SK-N-SH (cell line): Measurements from ENCODE around the gene TYMS. TPM values are rescaled to one million over a fixed set of nuclear protein-coding genes. Genes with fewer than 3 reads are reported as not detected.

Experiments used
- CTCF ChIA-PET: fragments of 300-600, 350-600 bp; formaldehyde crosslinking; extraction: SDS; loops from one replicate; lab custom pipeline; 2021; lab: Yijun Ruan, JAX
- POLR2A ChIA-PET: fragments of 350-600 bp; sonication (Branson Sonifier 250); formaldehyde crosslinking; extraction: SDS; loops from one replicate; lab custom pipeline; 2020; ENCODE audit warnings: antibody characterized with exemption, inconsistent platforms; lab: Yijun Ruan, JAX
- DNase-seq: peaks from one replicate; pipeline ENCODE4 v3.0.0; 2012
- H2AFZ ChIP-seq: fragments of 200-600 bp; sonication (generic); 2 replicates; pipeline ENCODE4 v1.8.1; 2016; ENCODE audit warnings: antibody characterized with exemption, mild to moderate bottlenecking, low read depth
- H3F3A ChIP-seq: fragments of 200-600 bp; sonication (generic); replicated peaks from 2 replicates; pipeline ENCODE3; 2016; ENCODE audit warnings: antibody characterized with exemption, mild to moderate bottlenecking; ENCODE audit not compliant: insufficient read depth
- H3K27ac ChIP-seq, 2 experiments: fragments of 200-500 bp in 1 of 2; fragments of 200-600 bp in 1 of 2; sonication (Bioruptor generic) in 1 of 2; sonication (generic), shearing (Covaris generic) in 1 of 2; 2 replicates each; pipeline versions ENCODE4 v1.5.1 to v1.6.1; 2014 to 2016; ENCODE audit warnings: low read depth in 2 of 2, inconsistent platforms in 1 of 2, low read length in 1 of 2, mild to moderate bottlenecking in 1 of 2, mixed read lengths in 1 of 2
- H3K27me3 ChIP-seq: fragments of 200-600 bp; sonication (generic), shearing (Covaris generic); 2 replicates; pipeline ENCODE4 v1.6.1; 2016; ENCODE audit warnings: mixed run types; ENCODE audit not compliant: insufficient read depth
- H3K36me3 ChIP-seq, 2 experiments: fragments of 200-500 bp in 1 of 2; fragments of 200-600 bp in 1 of 2; sonication (Bioruptor generic) in 1 of 2; sonication (generic) in 1 of 2; replicated peaks in 1 of 2; 2 replicates each; pipeline versions ENCODE3 to v1.5.1; 2014 to 2016; ENCODE audit warnings: low read length in 1 of 2, mild to moderate bottlenecking in 1 of 2; ENCODE audit not compliant: insufficient read depth in 2 of 2, control insufficient read depth in 1 of 2
- H3K4me1 ChIP-seq, 2 experiments: fragments of 200-500 bp in 1 of 2; fragments of 200-600 bp in 1 of 2; sonication (Bioruptor generic) in 1 of 2; sonication (generic), shearing (Covaris generic) in 1 of 2; 2 replicates each; pipeline versions ENCODE4 v1.5.1 to v1.6.1; 2014 to 2016; ENCODE audit warnings: low read depth in 1 of 2, low read length in 1 of 2, mixed run types in 1 of 2; ENCODE audit not compliant: insufficient read depth in 2 of 2, control insufficient read depth in 1 of 2
- H3K4me2 ChIP-seq: fragments of 200-600 bp; sonication (generic), shearing (Covaris generic); 2 replicates; pipeline ENCODE4 v1.6.1; 2017; ENCODE audit warnings: mixed run types
- H3K4me3 ChIP-seq, 2 experiments: fragments of 200-500 bp in 1 of 2; fragments of 200-600 bp in 1 of 2; sonication (Bioruptor generic) in 1 of 2; sonication (generic), shearing (Covaris generic) in 1 of 2; 2 replicates each; pipeline versions ENCODE4 v1.5.1 to v1.8.1; 2014 to 2016; ENCODE audit warnings: low read depth in 2 of 2, inconsistent platforms in 1 of 2, low read length in 1 of 2, mild to moderate bottlenecking in 1 of 2, mixed read lengths in 1 of 2, moderate library complexity in 1 of 2
- H3K79me2 ChIP-seq: fragments of 200-600 bp; sonication (generic); 2 replicates; pipeline ENCODE4 v1.8.1; 2017; ENCODE audit warnings: mild to moderate bottlenecking; ENCODE audit not compliant: insufficient read depth
- H3K9ac ChIP-seq: fragments of 200-600 bp; sonication (generic); 2 replicates; pipeline ENCODE4 v1.6.1; 2017; ENCODE audit warnings: mixed run types
- H3K9me2 ChIP-seq: fragments of 200-600 bp; sonication (generic); 2 replicates; pipeline ENCODE4 v1.6.1; 2017; ENCODE audit warnings: mixed run types
- H3K9me3 ChIP-seq: fragments of 200-600 bp; sonication (generic); 2 replicates; pipeline ENCODE4 v1.6.1; 2017; ENCODE audit warnings: mixed run types, mild to moderate bottlenecking, moderate library complexity
- H4K20me1 ChIP-seq: fragments of 200-600 bp; sonication (generic); 2 replicates; pipeline ENCODE4 v1.6.1; 2017; ENCODE audit warnings: mild to moderate bottlenecking, mixed run types; ENCODE audit not compliant: insufficient read depth
- CHD2 ChIP-seq: fragments of 150-350 bp; IDR thresholded peaks from 2 replicates; pipeline ENCODE4 v1.6.1; 2018; ENCODE audit warnings: low read length; ENCODE audit not compliant: partially characterized antibody
- ELF1 ChIP-seq: IDR thresholded peaks from 2 replicates; pipeline ENCODE4 v1.4.0; 2012
- EP300 ChIP-seq, 2 experiments: IDR thresholded peaks; 2 replicates each; pipeline versions ENCODE4 v1.4.0 to v1.6.1; 2012; ENCODE audit warnings: borderline replicate concordance in 1 of 2, low read depth in 1 of 2, low read length in 1 of 2
- EZH2phosphoT487 ChIP-seq: fragments of 200-600 bp; sonication (generic); IDR thresholded peaks from 2 replicates; pipeline ENCODE4 v1.6.1; 2017; ENCODE audit warnings: low read depth, mixed run types, mild to moderate bottlenecking, antibody characterized with exemption, moderate library complexity, borderline replicate concordance
- FOXM1 ChIP-seq: IDR thresholded peaks from 2 replicates; pipeline ENCODE4 v1.4.0; 2012; ENCODE audit warnings: low read depth, mild to moderate bottlenecking
- GABPA ChIP-seq: IDR thresholded peaks from 2 replicates; pipeline ENCODE4 v1.4.0; 2012; ENCODE audit warnings: low read depth, mild to moderate bottlenecking
- IRF3 ChIP-seq: fragments of 150-350 bp; IDR thresholded peaks from 2 replicates; pipeline ENCODE4 v1.6.1; 2016; ENCODE audit warnings: mild to moderate bottlenecking, low read depth, low read length
- MXI1 ChIP-seq: IDR thresholded peaks from 2 replicates; pipeline ENCODE4 v1.6.1; 2012; ENCODE audit warnings: mild to moderate bottlenecking, low read depth, low read length, improper control_type of control experiment
- NFIC ChIP-seq: IDR thresholded peaks from 2 replicates; pipeline ENCODE4 v1.4.0; 2012; ENCODE audit warnings: borderline replicate concordance
- POLR2AphosphoS5 ChIP-seq: IDR thresholded peaks from 2 replicates; pipeline ENCODE4 v1.6.1; 2012; ENCODE audit warnings: low read depth, low read length
- RAD21 ChIP-seq: IDR thresholded peaks from 2 replicates; pipeline ENCODE4 v1.6.1; 2012; ENCODE audit warnings: mild to moderate bottlenecking, low read length
- RCOR1 ChIP-seq: fragments of 150-350 bp; IDR thresholded peaks from 2 replicates; pipeline ENCODE4 v1.6.1; 2017; ENCODE audit warnings: antibody characterized with exemption, low read length
- SMC3 ChIP-seq: IDR thresholded peaks from 2 replicates; pipeline ENCODE4 v1.6.1; 2012; ENCODE audit warnings: low read depth, low read length, improper control_type of control experiment
- TAF1 ChIP-seq: IDR thresholded peaks from 2 replicates; pipeline ENCODE4 v1.6.1; 2012; ENCODE audit warnings: low read depth, mild to moderate bottlenecking, low read length, moderate library complexity, borderline replicate concordance
- TEAD4 ChIP-seq: IDR thresholded peaks from 2 replicates; pipeline ENCODE4 v1.4.0; 2012; ENCODE audit warnings: mild to moderate bottlenecking, borderline replicate concordance; ENCODE audit not compliant: insufficient read depth
- ZBTB33 ChIP-seq: IDR thresholded peaks from 2 replicates; pipeline ENCODE4 v1.4.0; 2012; ENCODE audit warnings: low read depth, borderline replicate concordance
- WGBS: methylation state at CpG from one replicate; pipeline ENCODE4 v1.1.6; 2017; ENCODE audit warnings: low lambda C conversion rate; 5-methylcytosine and 5-hydroxymethylcytosine counted together
- polyA plus RNA-seq, 3 experiments: library from polyadenylated mRNA; depleted of rRNA; stranded (reverse); fragments of >200 nt; gene quantifications; 2 replicates each; pipeline ENCODE4 v1.2.3, GENCODE V29; 2012

Gene TYMS
- polyA plus RNA-seq, 1 of the 3 experiments (the other 2 are of a cell fraction) = 101 TPM

GRCh38 chr18:686339-687111, 29.1 kb downstream of the TYMS start:
- Histone ChIP-seq H4K20me1 (no peaks in the 10 kb centered on the region), H3K27ac (no peak overlapping the region), H3K36me3 (peaks cover 0 to 12% of the 10 kb centered on the region in 2 experiments), H3F3A (no peaks in the 10 kb centered on the region), H3K79me2 (no peaks in the 10 kb centered on the region), H2AFZ (no peak overlapping the region), H3K27me3 (no peaks in the 10 kb centered on the region), H3K9me3 (no peaks in the 10 kb centered on the region)
- POLR2A ChIA-PET = no interaction called here
- 88% methylated on average over 9 of the region's 11 CpGs for WGBS
- no peak for TF ChIP-seq POLR2AphosphoS5
- TF ChIP-seq EZH2phosphoT487 = no peak
- TF ChIP-seq, all 33 proteins: peak for 0
- DNase-seq = no peak
- Histone ChIP-seq H3K4me3 (no peak overlapping the region), H3K9me2 (no peaks in the 10 kb centered on the region), H3K4me1 (no peaks in the 10 kb centered on the region; a peak in 1 of 4 replicates), H3K4me2 (no peak overlapping the region), H3K9ac (no peak overlapping the region)
- CTCF ChIA-PET = interaction anchor here (1.5 kb wide), 1 partner anchor 62 kb away, joined by 4 read pairs; no protein-coding TSS in a partner anchor

- peaks cover 3 to 8% of the 10 kb centered on the region in 2 experiments for H3K36me3 ChIP-seq
- no peaks in the 10 kb centered on the region for H4K20me1 ChIP-seq
- H3K4me3 ChIP-seq = no peak overlapping the region
- ChIA-PET CTCF (interaction anchor here (1.2 kb wide), 1 partner anchor 64 kb away, joined by 3 read pairs; no protein-coding TSS in a partner anchor), POLR2A (no interaction called here)
- no peaks in the 10 kb centered on the region for H3K9me2 ChIP-seq
- no peak overlapping the region for H3K27ac ChIP-seq
- TF ChIP-seq GABPA (no peak), SMC3 (no peak), POLR2AphosphoS5 (no peak), NFIC (0 out of 2 replicates have a peak, but pooled peaks have one; percentile 11), RAD21 (no peak)
- H3F3A ChIP-seq = no peaks in the 10 kb centered on the region
- no peak overlapping the region for H2AFZ ChIP-seq
- H3K4me1 ChIP-seq = no peaks in the 10 kb centered on the region; a peak in 1 of 4 replicates
- H3K4me2 ChIP-seq = no peak overlapping the region
- 70% methylated on average over 2 of the region's 5 CpGs for WGBS
- no peaks in the 10 kb centered on the region for H3K79me2 ChIP-seq
- no peaks in the 10 kb centered on the region for H3K9me3 ChIP-seq
- H3K9ac ChIP-seq = no peak overlapping the region
- no peaks in the 10 kb centered on the region for H3K27me3 ChIP-seq
- DNase-seq = no peak
These were observed 30.9 kb downstream of the TYMS start for GRCh38 chr18:688323-688722.

GRCh38 chr18:692824-693223, 35.4 kb downstream of the TYMS start:
- Histone ChIP-seq H3K27ac (no peak overlapping the region), H3K9ac (no peak overlapping the region), H3F3A (no peaks in the 10 kb centered on the region), H3K9me2 (no peaks in the 10 kb centered on the region), H3K9me3 (no peaks in the 10 kb centered on the region), H3K4me2 (no peak overlapping the region), H3K4me1 (no peaks in the 10 kb centered on the region; a peak in 1 of 4 replicates), H3K27me3 (no peaks in the 10 kb centered on the region), H3K36me3 (peaks cover 6 to 8% of the 10 kb centered on the region in 2 experiments), H3K79me2 (no peaks in the 10 kb centered on the region), H2AFZ (no peak overlapping the region), H3K4me3 (no peak overlapping the region), H4K20me1 (no peaks in the 10 kb centered on the region)
- TF ChIP-seq TAF1 = no peak
- no peak for TF ChIP-seq ELF1
- no peak for TF ChIP-seq MXI1
- TF ChIP-seq FOXM1 = no peak
- no peak for TF ChIP-seq GABPA
- TF ChIP-seq TEAD4 = no peak
- no peak for TF ChIP-seq RCOR1
- no peak for TF ChIP-seq ZBTB33
- no peak for TF ChIP-seq CHD2
- no peak for TF ChIP-seq IRF3
- TF ChIP-seq EP300 (IDR thresholded peaks at IDR 0.05; ENCODE audit: borderline replicate concordance in 1 of 2, low read depth in 1 of 2, low read length in 1 of 2) = no peak
- ChIA-PET CTCF (interaction anchor here (0.8 to 1.5 kb wide), 4 partner anchors 10 to 69 kb away, joined by 3 to 4 read pairs (median 4); no protein-coding TSS in a partner anchor), POLR2A (no interaction called here)
- 98% methylated on average over 6 of the region's 6 CpGs for WGBS
- DNase-seq = no peak
